Neural cell (in vitro differentiated cells): Measurements from ENCODE around the gene PTAFR. TPM values are rescaled to one million over a fixed set of nuclear protein-coding genes. Genes with fewer than 3 reads are reported as not detected.

Source experiments
- H2AFZ ChIP-seq: fragments of 200-600, 300-800 bp; sonication (generic), shearing (Covaris generic); 2 replicates; pipeline ENCODE4 v1.6.0; 2014; ENCODE audit warnings: low read depth, mild to moderate bottlenecking, antibody characterized with exemption, low read length, moderate library complexity
- H3F3A ChIP-seq: fragments of 200-600 bp; shearing (Covaris generic); 2 replicates; pipeline ENCODE4 v1.6.1; 2016; ENCODE audit warnings: mild to moderate bottlenecking, moderate library complexity, mixed read lengths, antibody characterized with exemption, low read length; ENCODE audit not compliant: insufficient read depth, poor library complexity, severe bottlenecking
- H3K27ac ChIP-seq: fragments of 200-600, 300-800 bp; sonication (generic), shearing (Covaris generic); 2 replicates; pipeline ENCODE4 v1.5.1; 2014; ENCODE audit warnings: mild to moderate bottlenecking, low read length, moderate library complexity
- H3K27me3 ChIP-seq: fragments of 300-800, 200-600 bp; sonication (generic), shearing (Covaris generic); 2 replicates; pipeline ENCODE4 v1.6.0; 2014; ENCODE audit warnings: mild to moderate bottlenecking, low read depth, low read length, moderate library complexity; ENCODE audit not compliant: insufficient read depth
- H3K36me3 ChIP-seq: fragments of 300-800, 200-600 bp; sonication (generic), shearing (Covaris generic); 2 replicates; pipeline ENCODE4 v1.5.1; 2014; ENCODE audit warnings: mild to moderate bottlenecking, antibody characterized with exemption, low read length, moderate library complexity; ENCODE audit not compliant: insufficient read depth
- H3K4me2 ChIP-seq: fragments of 300-800, 200-600 bp; sonication (generic), shearing (Covaris generic); 2 replicates; pipeline ENCODE4 v1.6.0; 2014; ENCODE audit warnings: mild to moderate bottlenecking, low read length
- H3K4me3 ChIP-seq: fragments of 300-800, 200-600 bp; sonication (generic), shearing (Covaris generic); 2 replicates; pipeline ENCODE4 v1.5.1; 2014; ENCODE audit warnings: mild to moderate bottlenecking, low read length, moderate library complexity
- H3K79me2 ChIP-seq: fragments of 200-600 bp; shearing (Covaris generic); replicated peaks from 2 replicates; pipeline ENCODE4 v1.6.0; 2014; ENCODE audit warnings: mild to moderate bottlenecking, low read length, moderate library complexity; ENCODE audit not compliant: insufficient read depth
- H3K9ac ChIP-seq: fragments of 300-800, 200-600 bp; sonication (generic), shearing (Covaris generic); 2 replicates; pipeline ENCODE4 v1.6.1; 2016; ENCODE audit warnings: mild to moderate bottlenecking, low read length, mixed read lengths
- H3K9me2 ChIP-seq: fragments of 200-600 bp; shearing (Covaris generic); 2 replicates; pipeline ENCODE4 v1.6.1; 2016; ENCODE audit warnings: mild to moderate bottlenecking, low read length, mixed read lengths; ENCODE audit not compliant: insufficient read depth
- H3K9me3 ChIP-seq: fragments of 200-600, 300-800 bp; sonication (generic), shearing (Covaris generic); 2 replicates; pipeline ENCODE4 v1.6.1; 2016; ENCODE audit warnings: mild to moderate bottlenecking, mixed run types, low read length, moderate library complexity, mixed read lengths
- H4K20me1 ChIP-seq: fragments of 200-600 bp; shearing (Covaris generic); 2 replicates; pipeline ENCODE4 v1.6.1; 2016; ENCODE audit warnings: mild to moderate bottlenecking, mixed run types; ENCODE audit not compliant: insufficient read depth
- EZH2 ChIP-seq: fragments of 200-600, 300-800 bp; shearing (Covaris generic), sonication (generic); IDR thresholded peaks from 2 replicates; pipeline ENCODE4 v1.6.1; 2014; ENCODE audit warnings: antibody characterized with exemption, low read length, borderline replicate concordance, mild to moderate bottlenecking; ENCODE audit not compliant: insufficient read depth, poor library complexity, severe bottlenecking
- MXI1 ChIP-seq: fragments of 450-650 bp; conservative IDR thresholded peaks from 2 replicates; pipeline ENCODE4 v1.6.1; 2014; ENCODE audit warnings: antibody characterized with exemption, mild to moderate bottlenecking; ENCODE audit not compliant: poor library complexity, severe bottlenecking
- POLR2AphosphoS5 ChIP-seq: IDR thresholded peaks from 2 replicates; pipeline ENCODE4 v1.6.1; 2012
- RAD21 ChIP-seq: fragments of 450-650 bp; conservative IDR thresholded peaks from 2 replicates; pipeline ENCODE4 v1.6.1; 2014; ENCODE audit warnings: antibody characterized with exemption, mild to moderate bottlenecking, moderate library complexity
- TAF1 ChIP-seq: IDR thresholded peaks from 2 replicates; pipeline ENCODE4 v1.6.1; 2012; ENCODE audit warnings: low read depth
- polyA plus RNA-seq: library from polyadenylated mRNA; depleted of rRNA; stranded (reverse); fragments of >200 nt; gene quantifications from 2 replicates; pipeline ENCODE4 v1.2.3, GENCODE V29; 2014
- TF ChIP-seq, protein P1 (sequence below): fragments of 450-650 bp; IDR thresholded peaks from 2 replicates; pipeline ENCODE4 v1.5.1; 2014; ENCODE audit warnings: antibody characterized with exemption, mild to moderate bottlenecking, moderate library complexity; ENCODE audit not compliant: poor library complexity, severe bottlenecking
- TF ChIP-seq, protein P2 (sequence below): IDR thresholded peaks from 2 replicates; pipeline ENCODE4 v1.6.1; 2012; ENCODE audit warnings: borderline replicate concordance

PTAFR gene
- polyA plus RNA-seq, 1 donor from 2014 or later, result 0.30 TPM

DNA sequence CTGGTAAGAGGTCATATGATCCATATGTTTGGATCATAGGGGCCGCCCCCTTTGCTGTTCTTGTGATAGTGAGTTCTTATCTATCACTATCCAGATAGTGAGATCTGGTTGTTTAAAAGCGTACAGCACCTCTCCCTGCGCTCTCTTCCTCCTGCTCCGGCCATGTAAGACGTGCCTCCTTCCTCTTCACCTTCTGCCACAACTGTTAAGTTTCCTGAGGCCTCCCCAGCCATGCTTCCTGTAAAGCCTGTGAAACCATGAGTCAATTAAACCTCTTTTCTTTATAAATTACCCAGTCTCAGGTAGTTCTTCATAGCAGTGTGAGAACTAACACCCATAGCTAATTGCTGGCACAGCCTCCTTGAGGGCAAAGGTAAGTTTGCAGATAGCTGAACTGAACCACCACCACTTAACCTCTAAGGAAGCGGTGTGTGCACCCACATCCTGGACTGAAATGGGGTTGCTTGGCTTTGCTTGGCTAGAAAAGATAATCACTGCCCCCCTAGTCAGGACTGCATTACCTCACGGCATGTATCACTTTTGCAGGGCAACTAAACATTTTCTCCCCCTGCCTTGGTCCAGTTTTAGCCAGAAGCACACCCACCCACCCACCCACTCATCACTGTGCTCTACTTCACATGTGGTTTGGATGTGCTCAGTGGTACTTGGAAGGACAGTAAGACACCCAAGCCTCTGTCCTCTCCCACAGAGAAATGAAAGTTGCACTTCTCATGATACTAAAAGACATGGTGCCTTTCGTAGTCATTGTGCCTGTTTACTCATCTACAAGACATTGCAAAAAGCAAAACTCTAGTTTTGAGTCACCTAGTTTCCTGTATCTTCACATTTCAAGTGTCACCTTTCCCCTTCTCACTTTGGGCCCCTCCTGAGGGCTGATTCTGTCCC is 23.1 kb upstream of the PTAFR start:
- Histone ChIP-seq H3K4me2 (no peak overlapping the region), H3K9me2 (no peaks in the 10 kb centered on the region), H3K27ac (no peak overlapping the region), H3K79me2 (no peaks in the 10 kb centered on the region), H3K27me3 (no peaks in the 10 kb centered on the region), H3K36me3 (no peaks in the 10 kb centered on the region), H4K20me1 (no peaks in the 10 kb centered on the region), H3K9ac (no peak overlapping the region), H3K4me3 (no peak overlapping the region), H3K9me3 (no peaks in the 10 kb centered on the region), H2AFZ (no peak overlapping the region), H3F3A (no peaks in the 10 kb centered on the region)
- no peak for TF ChIP-seq EZH2
- TF ChIP-seq TAF1, result no peak
- TF ChIP-seq, protein P1, sequence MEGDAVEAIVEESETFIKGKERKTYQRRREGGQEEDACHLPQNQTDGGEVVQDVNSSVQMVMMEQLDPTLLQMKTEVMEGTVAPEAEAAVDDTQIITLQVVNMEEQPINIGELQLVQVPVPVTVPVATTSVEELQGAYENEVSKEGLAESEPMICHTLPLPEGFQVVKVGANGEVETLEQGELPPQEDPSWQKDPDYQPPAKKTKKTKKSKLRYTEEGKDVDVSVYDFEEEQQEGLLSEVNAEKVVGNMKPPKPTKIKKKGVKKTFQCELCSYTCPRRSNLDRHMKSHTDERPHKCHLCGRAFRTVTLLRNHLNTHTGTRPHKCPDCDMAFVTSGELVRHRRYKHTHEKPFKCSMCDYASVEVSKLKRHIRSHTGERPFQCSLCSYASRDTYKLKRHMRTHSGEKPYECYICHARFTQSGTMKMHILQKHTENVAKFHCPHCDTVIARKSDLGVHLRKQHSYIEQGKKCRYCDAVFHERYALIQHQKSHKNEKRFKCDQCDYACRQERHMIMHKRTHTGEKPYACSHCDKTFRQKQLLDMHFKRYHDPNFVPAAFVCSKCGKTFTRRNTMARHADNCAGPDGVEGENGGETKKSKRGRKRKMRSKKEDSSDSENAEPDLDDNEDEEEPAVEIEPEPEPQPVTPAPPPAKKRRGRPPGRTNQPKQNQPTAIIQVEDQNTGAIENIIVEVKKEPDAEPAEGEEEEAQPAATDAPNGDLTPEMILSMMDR, result no peak
- no peak for TF ChIP-seq POLR2AphosphoS5
- TF ChIP-seq, protein P2, sequence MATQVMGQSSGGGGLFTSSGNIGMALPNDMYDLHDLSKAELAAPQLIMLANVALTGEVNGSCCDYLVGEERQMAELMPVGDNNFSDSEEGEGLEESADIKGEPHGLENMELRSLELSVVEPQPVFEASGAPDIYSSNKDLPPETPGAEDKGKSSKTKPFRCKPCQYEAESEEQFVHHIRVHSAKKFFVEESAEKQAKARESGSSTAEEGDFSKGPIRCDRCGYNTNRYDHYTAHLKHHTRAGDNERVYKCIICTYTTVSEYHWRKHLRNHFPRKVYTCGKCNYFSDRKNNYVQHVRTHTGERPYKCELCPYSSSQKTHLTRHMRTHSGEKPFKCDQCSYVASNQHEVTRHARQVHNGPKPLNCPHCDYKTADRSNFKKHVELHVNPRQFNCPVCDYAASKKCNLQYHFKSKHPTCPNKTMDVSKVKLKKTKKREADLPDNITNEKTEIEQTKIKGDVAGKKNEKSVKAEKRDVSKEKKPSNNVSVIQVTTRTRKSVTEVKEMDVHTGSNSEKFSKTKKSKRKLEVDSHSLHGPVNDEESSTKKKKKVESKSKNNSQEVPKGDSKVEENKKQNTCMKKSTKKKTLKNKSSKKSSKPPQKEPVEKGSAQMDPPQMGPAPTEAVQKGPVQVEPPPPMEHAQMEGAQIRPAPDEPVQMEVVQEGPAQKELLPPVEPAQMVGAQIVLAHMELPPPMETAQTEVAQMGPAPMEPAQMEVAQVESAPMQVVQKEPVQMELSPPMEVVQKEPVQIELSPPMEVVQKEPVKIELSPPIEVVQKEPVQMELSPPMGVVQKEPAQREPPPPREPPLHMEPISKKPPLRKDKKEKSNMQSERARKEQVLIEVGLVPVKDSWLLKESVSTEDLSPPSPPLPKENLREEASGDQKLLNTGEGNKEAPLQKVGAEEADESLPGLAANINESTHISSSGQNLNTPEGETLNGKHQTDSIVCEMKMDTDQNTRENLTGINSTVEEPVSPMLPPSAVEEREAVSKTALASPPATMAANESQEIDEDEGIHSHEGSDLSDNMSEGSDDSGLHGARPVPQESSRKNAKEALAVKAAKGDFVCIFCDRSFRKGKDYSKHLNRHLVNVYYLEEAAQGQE, result no peak
- TF ChIP-seq MXI1, result no peak
- no peak for TF ChIP-seq RAD21

DNA sequence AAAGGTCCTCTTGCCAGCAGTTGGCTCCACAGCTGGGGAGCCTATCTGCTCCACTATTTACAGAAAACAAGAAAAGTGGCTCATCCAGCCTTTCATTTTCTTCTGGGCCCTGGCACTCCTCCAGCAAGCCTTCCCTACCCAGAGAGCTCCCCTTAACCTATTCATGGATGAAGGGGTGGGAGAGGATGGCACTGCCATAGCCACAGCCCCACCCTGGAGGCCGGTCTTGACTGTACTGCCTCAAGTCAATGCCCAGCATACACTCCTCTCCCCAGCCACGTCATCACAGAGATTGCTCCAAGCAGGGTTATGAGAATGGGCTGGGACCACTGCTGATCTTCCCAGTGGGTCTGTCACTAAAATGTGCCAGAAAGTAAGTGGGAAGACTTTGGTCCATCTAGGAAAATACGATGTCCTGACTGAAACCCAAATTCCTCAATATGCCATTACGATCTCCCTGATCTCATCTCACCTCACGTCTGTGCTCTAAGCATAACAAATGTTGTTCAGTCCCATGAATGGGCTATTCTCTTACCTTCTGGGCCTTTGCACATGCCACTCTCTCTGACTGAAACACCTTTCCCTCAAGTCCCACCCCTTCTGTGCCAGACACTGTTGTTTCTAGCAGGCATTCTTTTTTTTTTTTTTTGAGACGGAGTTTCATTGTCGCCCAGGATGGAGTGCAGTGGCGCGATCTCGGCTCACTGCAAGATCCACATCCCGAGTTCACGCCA is 21.4 kb upstream of the PTAFR start:
- Histone ChIP-seq H3K9me2 (no peaks in the 10 kb centered on the region), H4K20me1 (no peaks in the 10 kb centered on the region), H3K4me2 (no peak overlapping the region), H3K4me3 (no peak overlapping the region), H2AFZ (no peak overlapping the region), H3K9me3 (no peaks in the 10 kb centered on the region), H3K79me2 (no peaks in the 10 kb centered on the region), H3F3A (no peaks in the 10 kb centered on the region), H3K27ac (no peak overlapping the region), H3K9ac (no peak overlapping the region), H3K27me3 (no peaks in the 10 kb centered on the region), H3K36me3 (no peaks in the 10 kb centered on the region)
- TF ChIP-seq EZH2, result no peak
- no peak for TF ChIP-seq TAF1
- no peak for TF ChIP-seq MXI1
- no peak for TF ChIP-seq RAD21
- no peak for TF ChIP-seq POLR2AphosphoS5
- TF ChIP-seq, protein P2, result no peak
